NCI-H748 (cell line): ENCODE data around the gene BBS5.
"Not testable (repeated sequence)": the region's sequence is repeated elsewhere in the genome, so short reads cannot be mapped to it uniquely, and the experiment has no call there.

Experiments
- DNase-seq: peaks from one replicate; lab custom pipeline; 2025; ENCODE audit not compliant: unreplicated experiment; lab: John Stamatoyannopoulos, UW

Gene BBS5

DNA sequence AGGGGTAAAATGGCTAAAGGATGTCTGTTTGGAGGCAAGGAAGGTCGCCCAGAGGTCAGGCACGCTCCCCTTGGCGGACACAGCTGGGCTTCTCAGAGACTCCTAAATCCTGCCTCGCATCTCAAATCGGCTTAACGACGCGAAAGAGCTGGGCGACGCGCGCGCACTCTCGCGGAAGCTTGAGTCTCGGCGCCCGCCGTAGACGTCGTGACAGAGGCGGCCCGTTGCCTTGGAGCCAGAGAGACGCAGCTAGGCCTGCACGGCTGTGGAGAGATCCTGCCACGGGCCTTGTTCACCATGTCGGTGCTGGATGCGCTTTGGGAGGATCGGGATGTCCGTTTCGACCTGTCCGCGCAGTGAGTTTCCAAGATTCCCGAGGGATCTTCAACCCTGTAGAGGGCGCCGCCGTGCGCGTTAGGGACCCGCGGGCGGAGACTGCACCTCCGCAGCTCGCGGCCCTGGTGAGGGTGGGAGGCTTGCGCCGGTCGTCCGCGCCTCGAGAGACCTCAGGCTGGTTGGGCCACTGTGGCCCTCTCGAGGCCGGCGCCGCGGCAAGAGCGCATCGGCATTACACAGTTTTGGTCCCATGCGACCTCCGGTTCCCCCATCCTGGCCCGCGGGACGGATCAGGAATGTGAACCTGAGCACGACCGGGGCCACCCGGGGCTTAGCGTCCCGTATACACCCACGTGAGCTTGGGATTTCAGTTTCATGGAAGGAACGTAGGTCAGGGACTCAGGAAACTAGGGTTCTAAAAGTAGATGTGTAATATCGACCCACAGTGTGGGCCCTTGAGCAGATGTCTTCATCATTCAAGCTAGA lies at the start of gene BBS5:
BBS5 (plus strand) TSS at position 238 of the 822 bp plus-strand sequence; CDS start at position 298, 60 bp downstream.
- peak; percentile 86 for DNase-seq

DNA sequence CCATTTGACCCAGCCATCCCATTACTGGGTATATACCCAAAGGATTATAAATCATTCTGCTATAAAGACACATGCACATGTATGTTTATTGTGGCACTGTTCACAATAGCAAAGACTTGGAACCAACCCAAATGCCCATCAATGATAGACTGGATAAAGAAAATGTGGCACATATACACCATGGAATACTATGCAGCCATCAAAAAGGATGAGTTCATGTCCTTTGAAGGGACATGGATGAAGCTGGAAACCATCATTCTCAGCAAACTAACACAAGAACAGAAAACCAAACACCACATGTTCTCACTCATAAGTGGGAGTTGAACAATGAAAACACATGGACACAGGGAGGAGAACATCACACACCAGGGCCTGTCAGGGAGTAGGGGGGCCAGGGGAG lies 47.5 kb upstream of the BBS5 start:
- DNase-seq: not testable (repeated sequence)

DNA sequence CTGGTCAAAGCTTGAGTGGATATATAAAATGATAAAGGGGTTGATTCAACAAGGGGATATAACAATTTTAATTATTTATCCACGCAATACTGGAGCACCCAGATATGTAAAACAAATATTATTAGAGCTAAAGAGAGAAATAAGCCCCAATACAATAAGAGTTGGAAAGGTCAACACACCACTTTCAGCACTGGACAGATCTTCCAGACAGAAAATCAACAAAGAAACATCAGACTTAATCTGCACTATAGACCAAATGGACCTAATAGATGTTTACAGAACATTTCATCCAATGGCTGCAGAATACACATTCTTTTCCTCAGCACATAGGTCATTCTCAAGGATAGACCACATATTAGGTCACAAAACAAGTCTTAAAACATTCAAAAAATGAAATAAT lies 45.1 kb upstream of the BBS5 start:
- not testable (repeated sequence) for DNase-seq

DNA sequence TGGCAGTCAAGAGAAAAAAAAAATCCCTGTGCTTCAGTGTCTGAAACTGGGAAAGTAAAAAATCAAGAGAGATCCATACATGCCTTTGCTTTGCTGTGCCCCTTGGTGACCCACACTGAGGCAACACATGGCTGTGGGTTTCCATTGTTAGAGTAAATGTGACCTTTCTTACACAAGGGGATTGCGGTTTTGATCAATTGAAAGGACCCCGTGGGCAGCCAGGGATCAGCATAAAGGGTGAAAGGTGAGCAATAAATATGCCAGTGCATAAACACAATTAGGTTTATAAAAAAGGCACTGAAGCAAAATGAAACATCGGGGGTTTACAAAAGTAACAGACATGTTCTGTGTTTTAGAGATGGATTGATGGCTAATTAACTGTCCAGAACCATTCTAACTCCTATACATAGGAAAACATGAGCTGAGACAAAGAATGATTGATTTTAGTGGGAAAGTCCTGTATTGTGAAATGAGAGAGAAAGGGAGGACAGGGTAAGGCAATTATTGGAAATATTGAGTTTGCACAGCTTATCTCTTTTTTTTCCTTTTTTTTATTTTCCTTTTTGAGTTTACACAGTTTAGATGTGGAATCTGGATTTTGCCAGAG lies 40.7 kb upstream of the BBS5 start:
- no peak for DNase-seq

DNA sequence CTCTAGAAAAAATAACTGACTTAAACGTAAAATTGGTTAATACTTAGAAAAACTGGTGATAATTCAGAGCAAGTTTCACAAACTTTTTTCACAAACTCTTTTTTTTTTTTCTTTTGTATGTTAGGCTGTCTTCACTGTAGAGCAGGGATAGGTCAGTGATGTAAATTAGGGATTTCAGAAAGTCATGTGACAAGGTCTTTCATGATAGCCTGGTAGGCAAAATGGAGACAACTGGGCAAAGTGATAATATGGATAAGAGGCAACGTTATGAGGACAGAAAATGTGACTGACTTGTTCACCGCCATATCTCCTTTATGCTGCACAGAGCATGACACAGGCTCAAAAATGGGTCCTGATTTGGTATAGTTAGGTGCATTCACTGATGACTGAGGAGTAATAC lies 39.4 kb upstream of the BBS5 start:
- DNase-seq: no peak

DNA sequence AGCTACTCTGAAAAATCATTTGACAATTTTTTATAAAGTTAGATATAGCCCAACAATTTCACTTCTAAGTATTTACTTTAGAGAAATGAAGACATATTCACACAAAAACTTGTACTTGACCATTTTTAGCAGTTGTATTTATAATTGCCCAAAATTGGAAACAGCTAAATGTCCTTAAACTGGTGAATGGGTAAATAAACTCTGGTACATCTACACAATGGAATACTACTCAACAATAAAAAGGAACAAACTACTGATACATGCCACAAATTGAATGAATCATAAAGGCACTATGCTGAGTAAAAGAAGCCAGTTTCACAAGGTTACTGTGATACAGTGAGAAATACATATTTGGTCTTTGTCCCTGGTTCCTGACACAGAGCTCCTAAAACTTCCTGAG lies 32.8 kb upstream of the BBS5 start:
- DNase-seq: no peak

DNA sequence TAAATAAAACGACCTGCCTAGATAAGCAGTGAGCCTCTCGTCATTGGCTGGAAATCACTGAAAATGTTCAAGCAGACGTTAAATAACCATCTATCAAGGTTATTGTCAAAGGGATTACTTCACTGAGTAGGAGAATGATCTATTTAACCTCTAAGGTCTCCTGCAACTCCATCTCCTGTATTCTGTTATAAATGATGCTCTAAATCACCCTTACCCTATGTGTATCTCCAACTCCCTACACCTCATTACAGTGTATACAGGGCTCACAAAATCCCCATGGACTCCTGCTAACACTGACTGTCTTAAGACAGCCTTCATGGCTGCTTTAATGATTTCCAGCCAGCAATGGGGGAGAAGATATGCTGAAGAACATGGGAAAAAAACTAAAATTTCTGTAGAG lies 31.0 kb upstream of the BBS5 start:
- DNase-seq: no peak

DNA sequence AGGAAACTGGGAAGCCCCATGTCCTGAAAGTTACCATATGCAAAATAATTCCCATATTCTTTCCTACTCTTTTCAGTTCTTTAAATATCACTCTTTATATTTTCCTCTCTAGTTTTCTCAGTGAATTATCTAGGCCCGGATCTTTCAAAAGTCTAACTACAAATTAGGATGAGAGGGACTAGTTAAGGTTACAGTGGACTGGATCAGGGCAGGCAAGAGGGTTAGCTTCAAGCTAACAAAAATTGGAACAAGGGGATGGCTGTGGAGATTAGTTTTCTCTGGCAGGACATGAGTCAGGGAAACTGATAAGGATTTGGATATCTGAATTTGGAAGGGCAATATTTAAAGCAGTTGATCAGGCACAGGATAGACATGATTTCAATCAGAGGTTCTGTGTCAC lies 30.4 kb upstream of the BBS5 start:
- no peak for DNase-seq

DNA sequence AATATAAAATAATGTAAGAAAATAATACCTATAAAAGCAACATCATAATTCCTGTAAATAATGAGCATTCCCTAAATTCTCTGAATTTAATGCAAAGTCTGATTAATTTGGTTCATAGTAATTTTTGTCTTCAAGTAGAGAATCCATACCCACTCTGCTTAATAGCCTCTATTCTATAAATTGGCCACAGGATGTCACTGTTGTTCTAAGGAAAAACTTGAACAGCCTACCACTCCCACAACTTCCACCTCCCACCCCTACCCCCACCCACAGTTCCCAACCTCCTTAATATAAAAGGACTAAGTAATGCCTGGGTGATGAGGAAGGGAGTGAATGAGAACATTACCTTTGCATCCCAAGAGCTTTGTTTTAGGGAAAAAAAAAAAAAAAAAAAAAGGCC lies 27.2 kb upstream of the BBS5 start:
- DNase-seq: peak; percentile 66

DNA sequence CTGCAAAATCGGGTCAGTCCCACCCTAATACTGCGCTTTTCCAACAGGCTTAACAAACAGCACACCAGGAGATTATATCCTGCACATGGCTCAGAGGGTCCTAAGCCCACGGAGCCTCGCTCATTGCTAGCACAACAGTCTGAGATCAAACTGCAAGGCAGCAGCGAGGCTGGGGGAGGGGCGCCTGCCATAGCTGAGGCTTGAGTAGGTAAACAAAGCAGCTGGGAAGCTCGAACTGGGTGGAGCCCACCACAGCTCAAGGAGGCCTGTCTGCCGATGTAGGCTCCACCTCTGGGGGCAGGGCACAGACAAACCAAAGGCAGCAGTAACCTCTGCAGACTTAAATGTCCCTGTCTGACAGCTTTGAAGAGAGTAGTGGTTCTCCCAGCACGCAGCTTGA lies 26.2 kb upstream of the BBS5 start:
- DNase-seq: not testable (repeated sequence)

DNA sequence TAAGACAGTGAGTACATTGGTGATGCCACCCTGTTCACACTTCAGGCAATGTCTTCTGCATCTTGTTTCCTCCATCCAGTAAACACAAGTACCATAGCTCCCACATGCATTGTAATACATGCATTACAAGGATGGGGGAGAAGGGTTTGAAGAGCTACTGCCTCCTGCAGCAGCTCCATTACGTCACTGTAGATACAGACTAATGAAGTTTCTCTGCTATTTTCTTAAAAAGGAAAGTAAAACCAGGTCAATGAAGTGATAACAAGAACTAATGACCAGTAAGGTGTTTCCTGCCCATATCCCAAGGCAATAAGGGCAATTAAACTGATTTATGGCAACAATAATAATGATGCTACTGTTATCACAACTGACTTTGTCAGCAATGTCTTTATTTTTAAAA lies 18.2 kb upstream of the BBS5 start:
- DNase-seq: no peak

DNA sequence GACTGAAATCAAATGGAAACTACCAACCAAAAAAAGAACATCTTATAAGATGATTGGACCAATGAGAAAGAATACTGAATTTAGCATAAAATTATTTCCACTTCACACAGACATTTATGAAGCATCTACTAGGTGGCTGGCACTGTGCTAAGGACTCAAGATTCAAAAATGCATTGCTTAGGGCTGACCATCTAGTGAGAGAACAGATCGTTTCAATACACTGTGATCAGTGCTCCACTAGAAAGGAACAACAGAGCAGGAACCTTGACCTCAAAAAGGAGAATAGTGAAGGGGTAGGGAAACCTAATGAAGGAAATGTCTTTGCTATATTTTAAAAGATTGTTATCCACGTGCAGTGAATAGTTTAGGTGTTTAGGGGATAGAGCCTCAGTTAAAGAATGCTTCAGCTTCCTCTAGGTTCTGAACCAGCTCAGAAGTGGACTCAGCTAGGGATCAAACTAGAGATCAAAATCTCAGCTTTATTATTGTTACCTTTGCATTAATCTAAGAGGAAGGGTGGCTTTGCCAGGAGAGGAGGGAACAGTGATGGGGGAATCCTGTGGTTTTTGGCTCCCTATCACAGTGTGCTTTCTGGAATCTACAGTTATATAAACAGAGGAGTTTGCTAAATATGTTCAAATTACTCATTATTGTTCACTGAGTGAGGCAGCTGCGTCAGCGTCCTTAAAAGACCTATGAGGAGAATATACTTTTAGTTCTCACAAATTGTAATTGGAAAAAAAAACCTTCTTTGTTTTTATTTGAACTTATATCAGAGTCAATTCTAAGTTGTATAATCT lies 16.2 kb upstream of the BBS5 start:
- no peak for DNase-seq

DNA sequence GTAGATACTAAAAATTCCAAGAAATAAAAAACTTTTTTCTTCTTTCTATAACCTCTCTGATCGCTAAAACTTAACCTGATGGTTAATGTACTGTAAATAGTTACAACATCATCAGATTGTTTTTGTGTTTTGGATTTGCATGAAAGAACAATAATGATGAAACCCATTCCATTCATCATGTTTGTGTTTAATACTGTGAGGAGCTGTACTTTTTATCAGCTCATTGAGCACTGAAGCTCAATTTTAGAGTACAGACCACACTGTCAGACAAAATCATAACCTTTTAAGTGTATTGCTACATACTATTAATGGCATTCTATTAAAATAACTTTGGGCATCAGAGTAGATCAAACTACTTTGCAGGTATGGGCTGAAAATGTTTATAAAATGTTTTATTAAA lies 14.8 kb upstream of the BBS5 start:
- no peak for DNase-seq

DNA sequence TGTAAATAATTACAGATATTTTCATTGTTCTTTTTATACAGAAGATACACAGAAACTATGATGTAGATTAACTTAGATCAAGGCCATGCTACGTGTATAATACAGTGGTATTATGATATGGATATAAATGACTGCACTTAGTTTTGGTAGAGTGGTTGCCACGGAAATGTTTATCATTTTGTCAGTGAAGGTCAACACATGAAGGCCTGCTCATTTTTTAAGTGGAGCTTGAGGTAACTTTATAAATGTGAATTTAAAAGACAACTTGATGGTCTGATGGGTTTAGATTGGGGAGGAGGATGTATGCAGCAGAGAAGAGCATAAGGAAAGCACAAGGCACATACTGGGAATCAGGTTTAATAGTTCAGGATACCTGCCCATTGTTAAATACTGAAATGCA lies 14.4 kb upstream of the BBS5 start:
- peak; percentile 57 for DNase-seq

DNA sequence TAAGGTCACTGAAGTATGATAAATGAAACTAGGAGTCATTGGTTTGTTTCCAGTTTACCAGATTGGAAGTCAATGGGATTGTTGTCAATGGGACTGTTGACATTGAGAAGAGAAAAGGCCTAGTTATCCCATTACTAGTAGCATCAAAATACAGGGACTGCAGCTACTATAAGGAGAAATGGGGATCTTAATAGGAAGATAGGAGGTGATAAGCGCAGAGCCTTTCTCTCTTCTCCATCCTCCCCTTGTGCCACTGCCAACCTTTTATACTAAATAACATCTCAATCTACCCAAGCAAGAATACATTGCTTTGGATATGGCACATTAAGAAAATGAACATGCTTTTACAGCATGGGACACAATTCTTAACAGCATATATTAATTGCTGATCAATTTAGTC lies 10.5 kb upstream of the BBS5 start:
- DNase-seq: peak; percentile 29

DNA sequence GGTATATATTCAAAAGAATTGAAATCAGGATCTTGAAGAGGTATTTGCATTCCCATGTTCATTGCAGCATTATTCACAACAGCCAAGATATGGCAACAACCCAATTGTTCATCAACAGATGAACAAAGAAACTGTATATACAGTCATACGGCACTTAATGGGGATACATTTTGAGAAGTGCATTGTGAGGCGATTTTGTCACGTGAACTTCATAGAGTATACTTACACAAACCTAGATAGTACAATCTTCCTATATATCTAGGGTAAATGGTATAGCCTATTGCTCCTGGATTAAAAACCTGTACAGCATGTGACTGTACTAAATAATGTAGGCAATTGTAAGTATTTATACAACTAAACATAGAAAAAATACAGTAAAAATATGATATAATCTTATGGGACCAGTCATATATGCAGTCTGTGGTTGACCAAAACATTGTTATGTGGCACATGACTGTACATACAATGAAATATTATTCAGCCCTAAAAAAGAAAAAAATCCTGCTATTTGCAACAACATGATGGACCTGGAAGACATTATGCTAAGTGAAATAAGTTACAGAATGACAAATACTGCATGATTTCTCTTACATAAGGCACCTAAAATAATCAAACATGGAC lies 9.2 kb upstream of the BBS5 start:
- DNase-seq: no peak

DNA sequence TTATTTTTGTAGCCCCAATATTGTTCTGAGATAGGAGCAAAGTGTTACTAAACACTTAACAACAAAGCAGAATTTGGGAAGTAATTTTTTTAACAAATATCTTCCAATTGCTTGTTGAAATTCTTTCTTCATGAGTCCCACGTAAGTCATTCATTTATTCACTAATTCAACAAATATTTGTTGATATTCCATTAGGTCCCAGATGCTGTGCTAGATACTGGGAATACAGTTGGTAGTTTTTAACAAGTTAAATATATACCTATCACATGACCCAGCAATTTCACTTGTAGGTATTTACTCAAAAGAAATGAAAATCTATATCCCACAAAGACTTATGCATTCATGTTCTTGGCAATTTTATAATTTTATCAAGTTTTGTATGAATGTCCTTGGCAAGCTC lies 7.0 kb upstream of the BBS5 start:
- DNase-seq: no peak

DNA sequence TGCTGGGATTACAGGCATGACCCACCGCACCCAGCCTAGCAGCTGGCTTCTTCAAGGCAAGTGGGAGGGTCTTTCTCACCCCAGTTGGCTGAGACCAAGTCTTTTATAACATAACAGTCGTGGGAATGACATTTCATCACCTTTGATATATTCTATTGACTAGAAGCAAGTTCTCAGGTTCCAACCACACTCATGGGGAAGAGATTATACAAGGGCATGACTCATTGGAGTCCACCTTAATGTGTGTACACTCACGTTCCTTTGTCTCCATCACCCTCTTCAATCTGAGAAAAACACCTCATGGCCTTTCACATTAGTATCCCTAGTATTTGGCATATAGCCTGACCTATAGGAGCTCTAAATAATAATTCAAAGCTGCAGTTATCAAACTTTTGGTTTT lies 2.8 kb upstream of the BBS5 start:
- DNase-seq: no peak

DNA sequence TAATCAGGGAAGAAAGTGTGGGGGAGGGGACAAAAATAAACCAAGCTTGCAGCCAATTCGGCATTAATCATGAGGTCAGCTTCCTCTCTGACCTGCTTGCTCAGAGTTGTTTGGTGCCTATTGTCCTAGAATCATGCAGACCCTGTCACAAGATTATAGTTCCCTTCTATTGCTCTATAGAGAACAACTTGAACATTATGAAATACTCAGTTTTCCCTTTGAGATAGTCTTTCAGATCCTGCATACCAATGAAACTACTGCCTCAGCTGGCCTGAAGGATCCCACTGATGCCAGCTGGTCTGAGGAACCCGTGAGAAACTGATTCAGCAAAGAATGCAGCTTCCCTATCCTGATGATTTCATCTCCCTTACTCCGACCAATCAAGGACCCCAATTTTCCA lies 955 bp upstream of the BBS5 start:
- DNase-seq: no peak

DNA sequence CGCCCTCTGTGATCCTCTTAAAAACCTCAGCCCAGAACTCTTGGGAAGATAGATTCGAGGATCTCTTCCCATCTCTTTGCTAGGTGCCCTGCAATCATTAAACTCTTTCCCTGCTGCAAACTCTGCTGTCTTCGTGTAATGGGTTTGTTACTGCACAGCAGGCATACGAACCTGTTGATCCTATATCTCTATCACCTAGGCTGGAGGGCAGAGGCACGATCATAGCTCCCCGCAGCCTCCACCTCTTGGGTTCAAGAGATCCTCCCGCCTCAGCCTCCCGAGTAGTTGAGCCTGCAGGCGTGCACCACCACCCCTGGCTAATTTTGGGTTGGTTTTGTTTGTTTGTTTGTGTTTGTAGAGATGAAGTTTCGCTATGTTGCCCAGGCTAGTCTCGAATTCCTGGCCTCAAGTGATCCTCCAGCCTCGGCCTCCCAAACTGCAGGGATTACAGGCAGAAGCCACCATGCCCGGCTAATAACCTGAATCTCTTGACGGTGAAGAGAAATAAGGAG lies 493 bp upstream of the BBS5 start:
- DNase-seq: no peak

DNA sequence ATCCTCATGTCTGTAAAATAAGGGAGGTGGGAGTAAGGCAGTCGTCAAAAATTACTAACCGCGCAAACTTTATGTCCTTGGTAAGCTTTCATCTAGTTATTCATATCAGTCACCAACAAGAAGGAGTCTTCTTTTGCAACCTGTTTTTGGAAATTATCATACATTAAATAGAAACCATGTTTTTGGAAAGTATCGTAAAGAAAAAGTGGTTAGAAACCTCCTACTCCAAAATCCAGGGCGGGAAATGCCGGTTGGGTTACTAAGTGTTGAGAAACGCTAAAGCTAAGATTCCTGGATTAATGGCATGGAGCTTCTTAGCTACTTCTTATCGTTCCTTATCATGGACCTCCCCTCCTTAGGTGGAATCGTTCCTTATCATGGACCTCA lies 778 bp downstream of the BBS5 start:
- DNase-seq: no peak
